Progenitor cell of endocrine pancreas (in vitro differentiated cells): ENCODE data around the gene RNH1. TPM values are rescaled to one million over a fixed set of nuclear protein-coding genes. Genes with fewer than 3 reads are reported as not detected.

Experiments
- DNase-seq: peaks from one replicate; pipeline ENCODE4 v3.0.0; 2021; ENCODE audit warnings: low spot score; ENCODE audit not compliant: unreplicated experiment
- H3K27ac Mint-ChIP-seq: 2 replicates; pipeline ENCODE4 v1.8.0; 2021; ENCODE audit warnings: mild to moderate bottlenecking, moderate library complexity, mixed read lengths
- H3K27me3 Mint-ChIP-seq: 2 replicates; pipeline ENCODE4 v1.8.0; 2021; ENCODE audit warnings: mixed read lengths
- H3K36me3 Mint-ChIP-seq: 2 replicates; pipeline ENCODE4 v1.8.0; 2022; ENCODE audit warnings: mixed read lengths; ENCODE audit not compliant: insufficient read depth
- H3K4me1 Mint-ChIP-seq: 2 replicates; pipeline ENCODE4 v1.8.0; 2021; ENCODE audit warnings: low read depth, mixed read lengths
- H3K4me3 Mint-ChIP-seq: 2 replicates; pipeline ENCODE4 v1.8.0; 2021; ENCODE audit warnings: low read depth, mild to moderate bottlenecking, moderate library complexity, mixed read lengths
- H3K9me3 Mint-ChIP-seq: 2 replicates; pipeline ENCODE4 v1.8.0; 2021; ENCODE audit warnings: low read depth, mixed read lengths
- CTCF ChIP-seq: fragments of 200-600 bp; sonication (generic); IDR thresholded peaks from one replicate; pipeline ENCODE4 v1.5.0; 2021; ENCODE audit warnings: antibody characterized with exemption, mild to moderate bottlenecking; ENCODE audit not compliant: unreplicated experiment
- total RNA-seq: library from RNA; stranded (reverse); gene quantifications from 2 replicates; pipeline ENCODE4 v1.2.1, GENCODE V29; 2021

The RNH1 gene
- total RNA-seq, 1 donor from 2014 or later = 49.4 TPM

GRCh38 chr11:454801-455565 lies 52.1 kb downstream of the RNH1 start:
- H3K4me1 Mint-ChIP-seq = peaks cover 8% of the 10 kb centered on the region
- TF ChIP-seq CTCF = no peak
- no peaks in the 10 kb centered on the region for H3K9me3 Mint-ChIP-seq
- H3K27ac Mint-ChIP-seq = no peak overlapping the region
- H3K27me3 Mint-ChIP-seq = no peaks in the 10 kb centered on the region
- H3K4me3 Mint-ChIP-seq = no peak overlapping the region
- H3K36me3 Mint-ChIP-seq = peaks cover 4% of the 10 kb centered on the region
- DNase-seq = no peak

- no peaks in the 10 kb centered on the region for H3K9me3 Mint-ChIP-seq
Measured at GRCh38 chr11:454043-454442, 53.0 kb downstream of the RNH1 start.

GRCh38 chr11:453564-453963 lies 53.5 kb downstream of the RNH1 start:
- no peak overlapping the region for H3K27ac Mint-ChIP-seq
- no peak overlapping the region for H3K4me3 Mint-ChIP-seq
- peaks cover 4% of the 10 kb centered on the region for H3K36me3 Mint-ChIP-seq
- DNase-seq = no peak
- H3K4me1 Mint-ChIP-seq = peaks cover 9% of the 10 kb centered on the region
- no peak for TF ChIP-seq CTCF
- H3K27me3 Mint-ChIP-seq = no peaks in the 10 kb centered on the region
- no peaks in the 10 kb centered on the region for H3K9me3 Mint-ChIP-seq

More at GRCh38 chr11:454043-454442, 53.0 kb downstream of the RNH1 start:
- no peak overlapping the region for H3K4me3 Mint-ChIP-seq
- TF ChIP-seq CTCF = no peak
- peaks cover 4% of the 10 kb centered on the region for H3K36me3 Mint-ChIP-seq
- peaks cover 8% of the 10 kb centered on the region for H3K4me1 Mint-ChIP-seq
- no peak for DNase-seq
- H3K27ac Mint-ChIP-seq = no peak overlapping the region
- no peaks in the 10 kb centered on the region for H3K27me3 Mint-ChIP-seq

- no peaks in the 10 kb centered on the region for H3K27me3 Mint-ChIP-seq
- peaks cover 4% of the 10 kb centered on the region for H3K36me3 Mint-ChIP-seq
- H3K4me3 Mint-ChIP-seq = no peak overlapping the region
- no peak for TF ChIP-seq CTCF
- H3K27ac Mint-ChIP-seq = no peak overlapping the region
- DNase-seq = no peak
- H3K9me3 Mint-ChIP-seq = no peaks in the 10 kb centered on the region
- peaks cover 9% of the 10 kb centered on the region for H3K4me1 Mint-ChIP-seq
Measured at GRCh38 chr11:452916-453527, 54.0 kb downstream of the RNH1 start.

- DNase-seq = no peak
- H3K27me3 Mint-ChIP-seq = no peaks in the 10 kb centered on the region
- no peak overlapping the region for H3K27ac Mint-ChIP-seq
- peaks cover 9% of the 10 kb centered on the region for H3K4me1 Mint-ChIP-seq
- no peaks in the 10 kb centered on the region for H3K9me3 Mint-ChIP-seq
- H3K4me3 Mint-ChIP-seq = no peak overlapping the region
- no peak for TF ChIP-seq CTCF
- H3K36me3 Mint-ChIP-seq = peaks cover 4% of the 10 kb centered on the region
Measured at GRCh38 chr11:452203-452744, 54.8 kb downstream of the RNH1 start.
